Head of caudate nucleus (tissue), 42 donors: ENCODE data around the gene P2RX7.
A peak's percentile ranks its signal among the peaks of the same experiment; 100 is the strongest.

Experiments
- DNase-seq, 42 donors: peaks; one replicate each; pipeline versions ENCODE4 v3.0.0 to v3.0.0-alpha.2; 2020 to 2021; ENCODE audit warnings: mixed read lengths in 7 of 42
- intact Hi-C: fragments of 100-400 bp; cut with DNase I; formaldehyde crosslinking; loops from one replicate; pipeline ENCODE4 v1.15.0; 2022

Gene P2RX7

GRCh38 chr12:121107681-121108080, 25.0 kb upstream of the P2RX7 start:
- no peak for DNase-seq
- intact Hi-C loops: no loop called here

GRCh38 chr12:121108492-121108891, 24.2 kb upstream of the P2RX7 start:
- DNase-seq: no peak
- intact Hi-C loops: no loop called here

- intact Hi-C loops: no loop called here
- peak in 41 of 42 donors; percentile 50 to 93 (median 81) for DNase-seq
Observed at GRCh38 chr12:121110211-121110940, 22.3 kb upstream of the P2RX7 start.

GRCh38 chr12:121111684-121112083, 21.0 kb upstream of the P2RX7 start:
- no peak for DNase-seq
- intact Hi-C loops: no loop called here

GRCh38 chr12:121112496-121112895, 20.2 kb upstream of the P2RX7 start:
- no peak for DNase-seq
- intact Hi-C loops: no loop called here

GRCh38 chr12:121113057-121113456, 19.6 kb upstream of the P2RX7 start:
- no peak for DNase-seq
- intact Hi-C loops: no loop called here

- intact Hi-C loops: no loop called here
- no peak for DNase-seq
Observed at GRCh38 chr12:121114019-121114639, 18.5 kb upstream of the P2RX7 start.

- intact Hi-C loops: no loop called here
- DNase-seq: no peak
Observed at GRCh38 chr12:121114806-121115205, 17.9 kb upstream of the P2RX7 start.

GRCh38 chr12:121115530-121115929, 17.1 kb upstream of the P2RX7 start:
- intact Hi-C loops: no loop called here
- no peak for DNase-seq

- no peak for DNase-seq
Observed at GRCh38 chr12:121116318-121117225, 16.1 kb upstream of the P2RX7 start.

GRCh38 chr12:121117226-121117777, 15.4 kb upstream of the P2RX7 start:
- DNase-seq: no peak
- intact Hi-C loops: no loop called here

More at GRCh38 chr12:121116318-121117225, 16.1 kb upstream of the P2RX7 start:
- intact Hi-C loops: no loop called here

GRCh38 chr12:121120323-121120722, 12.4 kb upstream of the P2RX7 start:
- DNase-seq: no peak
- intact Hi-C loops: no loop called here

- DNase-seq: no peak
- intact Hi-C loops: no loop called here
Observed at GRCh38 chr12:121120989-121121755, 11.5 kb upstream of the P2RX7 start.

GRCh38 chr12:121121805-121122204, 10.9 kb upstream of the P2RX7 start:
- DNase-seq: no peak
- intact Hi-C loops: no loop called here

- intact Hi-C loops: no loop called here
- no peak for DNase-seq
Observed at GRCh38 chr12:121123488-121123887, 9.2 kb upstream of the P2RX7 start.

GRCh38 chr12:121124402-121125109, 8.1 kb upstream of the P2RX7 start:
- intact Hi-C loops: no loop called here
- no peak for DNase-seq

GRCh38 chr12:121127501-121127900, 5.2 kb upstream of the P2RX7 start:
- DNase-seq: no peak
- intact Hi-C loops: no loop called here
